Germinal center (tissue), 1 donor: ENCODE measurements around the gene OR6S1.
A peak's percentile ranks its signal among the peaks of the same experiment; 100 is the strongest.

ENCODE experiments used
- DNase-seq: peaks from one replicate; pipeline ENCODE4 v3.0.0; 2012; ENCODE audit warnings: mixed read lengths, low spot score

Gene OR6S1

GRCh38 chr14:20641591-20641990, at the start of gene OR6S1:
OR6S1 (minus strand) TSS chr14:20641691; CDS start chr14:20641691, 0 bp downstream.
- DNase-seq, result no peak

- DNase-seq, result peak; percentile 60
These were observed 49.6 kb upstream of the OR6S1 start for GRCh38 chr14:20690848-20691640.

- no peak for DNase-seq
These were observed 46.8 kb upstream of the OR6S1 start, which contains the start of gene ANG for GRCh38 chr14:20688167-20688839. ANG (plus strand) TSS chr14:20688764; CDS start chr14:20693565, 4,801 bp downstream.

- DNase-seq, result no peak
These were observed 46.1 kb upstream of the OR6S1 start for GRCh38 chr14:20687362-20688166.

- DNase-seq, result no peak
These were observed 45.1 kb upstream of the OR6S1 start for GRCh38 chr14:20686386-20687143.

- no peak for DNase-seq
These were observed 43.4 kb upstream of the OR6S1 start for GRCh38 chr14:20684662-20685456.

- DNase-seq, result peak; percentile 52
These were observed 42.6 kb upstream of the OR6S1 start, which contains the start of gene RNASE4 for GRCh38 chr14:20683891-20684661. RNASE4 (plus strand) TSS chr14:20684560; CDS start chr14:20699372, 14,812 bp downstream.

GRCh38 chr14:20683125-20683890, 41.8 kb upstream of the OR6S1 start:
- DNase-seq, result peak; percentile 58

GRCh38 chr14:20682435-20683124, 41.1 kb upstream of the OR6S1 start:
- DNase-seq, result peak; percentile 72

- no peak for DNase-seq
These were observed 40.6 kb upstream of the OR6S1 start for GRCh38 chr14:20682127-20682434.

- peak; percentile 49 for DNase-seq
These were observed 40.0 kb upstream of the OR6S1 start for GRCh38 chr14:20681348-20682126.

GRCh38 chr14:20680843-20681347, 39.4 kb upstream of the OR6S1 start:
- DNase-seq, result peak; percentile 75

GRCh38 chr14:20680363-20680762, 38.9 kb upstream of the OR6S1 start:
- DNase-seq, result no peak

GRCh38 chr14:20679907-20680306, 38.4 kb upstream of the OR6S1 start:
- peak; percentile 33 for DNase-seq

- no peak for DNase-seq
These were observed 34.6 kb upstream of the OR6S1 start for GRCh38 chr14:20676072-20676471.

- DNase-seq, result no peak
These were observed 34.2 kb upstream of the OR6S1 start for GRCh38 chr14:20675669-20676068.

- DNase-seq, result no peak
These were observed 30.2 kb upstream of the OR6S1 start for GRCh38 chr14:20671597-20672283.
